HepG2 (cell line): ENCODE data around the gene DUSP16. TPM values are rescaled to one million over a fixed set of nuclear protein-coding genes. Genes with fewer than 3 reads are reported as not detected.
A peak's percentile ranks its signal among the peaks of the same experiment; 100 is the strongest.

ENCODE experiments used
- AGO2 ChIP-seq: fragments of 200-400 bp; formaldehyde crosslinking; optimal IDR thresholded peaks from 2 replicates; pipeline ENCODE3; 2017; ENCODE audit warnings: mild to moderate bottlenecking, low read depth, low read length, moderate library complexity
- DZIP1 ChIP-seq: sonication (generic); formaldehyde crosslinking; IDR thresholded peaks from 2 replicates; pipeline ENCODE4 v1.5.0; 2020; ENCODE audit warnings: mild to moderate bottlenecking, missing genetic modification reagents
- EP300 ChIP-seq, 3 experiments: sonication (generic) in 1 of 3; formaldehyde crosslinking in 1 of 3; IDR thresholded peaks; 2 replicates each; pipeline versions ENCODE4 v1.5.1 to v1.6.1; 2011 to 2020; ENCODE audit warnings: low read depth in 2 of 3, low read length in 2 of 3, borderline replicate concordance in 1 of 3, improper control_type of control experiment in 1 of 3, mild to moderate bottlenecking in 1 of 3, missing genetic modification reagents in 1 of 3, moderate library complexity in 1 of 3
- ETV5 ChIP-seq: IDR thresholded peaks from 2 replicates; pipeline ENCODE4 v1.6.1; 2018; ENCODE audit warnings: missing biosample characterization, missing genetic modification reagents, inconsistent platforms, borderline replicate concordance
- HOXD1 ChIP-seq: sonication (generic); formaldehyde crosslinking; IDR thresholded peaks from 2 replicates; pipeline ENCODE4 v1.5.0; 2020; ENCODE audit warnings: missing genetic modification reagents
- JDP2 ChIP-seq: sonication (generic); formaldehyde crosslinking; IDR thresholded peaks from 2 replicates; pipeline ENCODE4 v1.8.1; 2022; ENCODE audit warnings: missing genetic modification reagents, borderline replicate concordance
- KLF11 ChIP-seq: IDR thresholded peaks from 2 replicates; pipeline ENCODE4 v1.6.1; 2016; ENCODE audit warnings: missing compliant biosample characterization
- NFYB ChIP-seq: sonication (generic); formaldehyde crosslinking; IDR thresholded peaks from 2 replicates; pipeline ENCODE4 v1.4.0; 2020; ENCODE audit warnings: missing genetic modification reagents
- POLR2A ChIP-seq, 2 experiments: IDR thresholded peaks; 2 replicates each; pipeline ENCODE4 v1.6.1; 2011; ENCODE audit warnings: low read depth in 2 of 2, low read length in 2 of 2, mild to moderate bottlenecking in 1 of 2, moderate library complexity in 1 of 2; ENCODE audit not compliant: insufficient read depth in 1 of 2
- POLR2G ChIP-seq: fragments of 200-400 bp; formaldehyde crosslinking; IDR thresholded peaks from 2 replicates; pipeline ENCODE4 v1.6.1; 2018; ENCODE audit warnings: mild to moderate bottlenecking, low read depth, low read length, moderate library complexity
- RERE ChIP-seq: IDR thresholded peaks from 2 replicates; pipeline ENCODE4 v1.6.1; 2016; ENCODE audit warnings: low read depth, missing genetic modification reagents, missing compliant biosample characterization
- RFX5 ChIP-seq: IDR thresholded peaks from 2 replicates; pipeline ENCODE4 v1.6.1; 2011; ENCODE audit warnings: low read depth, low read length, improper control_type of control experiment
- SALL1 ChIP-seq: sonication (generic); formaldehyde crosslinking; IDR thresholded peaks from 2 replicates; pipeline ENCODE4 v1.8.0; 2022; ENCODE audit warnings: mild to moderate bottlenecking, missing genetic modification reagents
- SMAD9 ChIP-seq: sonication (generic); formaldehyde crosslinking; IDR thresholded peaks from 2 replicates; pipeline ENCODE4 v1.5.1; 2020; ENCODE audit warnings: mild to moderate bottlenecking, missing genetic modification reagents
- SOX6 ChIP-seq, 2 experiments: fragments of 450-650 bp in 1 of 2; sonication (generic) in 1 of 2; formaldehyde crosslinking in 1 of 2; IDR thresholded peaks; 2 replicates each; pipeline versions ENCODE4 v1.4.0 to v1.6.1; 2017 to 2020; ENCODE audit warnings: antibody characterized with exemption in 1 of 2, mild to moderate bottlenecking in 1 of 2, missing genetic modification reagents in 1 of 2
- YEATS4 ChIP-seq: sonication (generic); formaldehyde crosslinking; IDR thresholded peaks from 2 replicates; pipeline ENCODE4 v1.4.0; 2020; ENCODE audit warnings: missing genetic modification reagents, borderline replicate concordance
- ZKSCAN1 ChIP-seq: fragments of 150-350 bp; IDR thresholded peaks from 2 replicates; pipeline ENCODE4 v1.6.1; 2014; ENCODE audit warnings: low read length
- ZNF235 ChIP-seq: sonication (generic); formaldehyde crosslinking; IDR thresholded peaks from 2 replicates; pipeline ENCODE4 v1.8.1; 2023; ENCODE audit warnings: mild to moderate bottlenecking, missing genetic modification reagents, borderline replicate concordance
- ZNF337 ChIP-seq: sonication (generic); formaldehyde crosslinking; IDR thresholded peaks from 2 replicates; pipeline ENCODE4 v1.5.1; 2020; ENCODE audit warnings: missing genetic modification reagents, low read depth, mild to moderate bottlenecking, borderline replicate concordance
- ZNF552 ChIP-seq: sonication (generic); formaldehyde crosslinking; IDR thresholded peaks from 2 replicates; pipeline ENCODE4 v1.9.0; 2022; ENCODE audit warnings: missing genetic modification reagents, mild to moderate bottlenecking, borderline replicate concordance
- ZNF768 ChIP-seq: sonication (generic); formaldehyde crosslinking; IDR thresholded peaks from 2 replicates; pipeline ENCODE4 v1.4.0; 2020; ENCODE audit warnings: missing genetic modification reagents
- polyA plus RNA-seq, 8 experiments: library from polyadenylated mRNA; depleted of rRNA in 3 of 8; stranded (reverse) in 7 of 8; unstranded in 1 of 8; fragments of >200 nt; fragmentation: Illumina TruSeq in 4 of 8; extraction: Trizol in 4 of 8; gene quantifications; 2 replicates each; pipeline versions ENCODE4 v1.2.1 to v1.2.3, GENCODE V29; 2011 to 2016; ENCODE audit warnings: low read depth in 4 of 8, missing spikeins in 1 of 8, mixed read lengths in 1 of 8; ENCODE audit not compliant: insufficient read depth in 1 of 8
- total RNA-seq, 5 experiments: library from RNA; depleted of rRNA; stranded (reverse); fragments of >200 nt; fragmentation: Illumina TruSeq; extraction: Trizol; gene quantifications; 2 replicates each; pipeline ENCODE4 v1.2.3, GENCODE V29; 2016; ENCODE audit warnings: low read depth in 1 of 5
- TF ChIP-seq, protein P1 (sequence below): IDR thresholded peaks from 2 replicates; pipeline ENCODE4 v1.6.1; 2012; ENCODE audit warnings: low read depth, low read length, improper control_type of control experiment

DUSP16 gene
- total and polyA plus RNA-seq, 2 of the 13 experiments (the other 11 are each of a cell fraction or from before 2014, with no cell fraction given): 45.7 to 46.6 TPM

DNA sequence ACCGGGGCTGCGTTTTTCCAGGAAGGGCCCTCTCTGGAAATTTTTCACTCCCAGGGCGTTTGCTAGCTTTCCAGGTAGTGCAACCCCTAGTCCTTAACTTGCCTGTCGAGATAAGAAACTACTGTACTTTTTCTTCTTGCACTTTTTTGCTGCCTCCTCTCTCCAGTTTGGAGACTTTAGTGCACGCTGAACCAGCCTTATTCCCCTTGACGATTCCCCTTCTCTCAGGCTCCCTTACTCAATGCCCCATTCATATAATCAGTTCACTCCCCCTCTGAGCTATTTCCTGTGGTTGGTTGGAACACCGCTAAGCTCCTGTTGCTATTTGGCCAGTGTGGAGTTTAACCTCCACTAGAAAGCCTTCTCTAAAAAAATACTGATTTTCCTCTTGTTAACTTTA lies 49.7 kb upstream of the DUSP16 start (continued):
- TF ChIP-seq RERE (CRISPR knock-in tag): no peak
- TF ChIP-seq ZKSCAN1: no peak
- no peak for TF ChIP-seq ZNF552 (CRISPR knock-in tag)
- TF ChIP-seq YEATS4 (CRISPR knock-in tag): no peak
- TF ChIP-seq SOX6 (IDR thresholded peaks at IDR 0.05): no peak
- TF ChIP-seq SOX6 (CRISPR knock-in tag; IDR thresholded peaks at IDR 0.05): no peak
- TF ChIP-seq, protein P1, sequence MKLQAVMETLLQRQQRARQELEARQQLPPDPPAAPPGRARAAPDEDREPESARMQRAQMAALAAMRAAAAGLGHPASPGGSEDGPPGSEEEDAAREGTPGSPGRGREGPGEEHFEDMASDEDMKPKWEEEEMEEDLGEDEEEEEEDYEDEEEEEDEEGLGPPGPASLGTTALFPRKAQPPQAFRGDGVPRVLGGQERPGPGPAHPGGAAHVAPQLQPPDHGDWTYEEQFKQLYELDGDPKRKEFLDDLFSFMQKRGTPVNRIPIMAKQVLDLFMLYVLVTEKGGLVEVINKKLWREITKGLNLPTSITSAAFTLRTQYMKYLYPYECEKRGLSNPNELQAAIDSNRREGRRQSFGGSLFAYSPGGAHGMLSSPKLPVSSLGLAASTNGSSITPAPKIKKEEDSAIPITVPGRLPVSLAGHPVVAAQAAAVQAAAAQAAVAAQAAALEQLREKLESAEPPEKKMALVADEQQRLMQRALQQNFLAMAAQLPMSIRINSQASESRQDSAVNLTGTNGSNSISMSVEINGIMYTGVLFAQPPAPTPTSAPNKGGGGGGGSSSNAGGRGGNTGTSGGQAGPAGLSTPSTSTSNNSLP: 0 out of 2 replicates have a peak, but pooled peaks have one; percentile 30
- TF ChIP-seq KLF11: no peak
- no peak for TF ChIP-seq HOXD1 (CRISPR knock-in tag)
- peak in 1 of 2 experiments; percentile 24; a peak in 1 of 4 replicates for TF ChIP-seq EP300 (IDR thresholded peaks at IDR 0.05; ENCODE audit: low read depth in 2 of 2, low read length in 2 of 2)
- TF ChIP-seq EP300 (CRISPR knock-in tag; IDR thresholded peaks at IDR 0.05; ENCODE audit: borderline replicate concordance): no peak
- TF ChIP-seq AGO2: no peak
- TF ChIP-seq ZNF235 (CRISPR knock-in tag): no peak
- TF ChIP-seq ZNF337 (CRISPR knock-in tag): no peak
- no peak for TF ChIP-seq NFYB (CRISPR knock-in tag)
- no peak for TF ChIP-seq DZIP1 (CRISPR knock-in tag)
- peak; percentile 88 for TF ChIP-seq RFX5
- TF ChIP-seq POLR2G: peak; percentile 40; the same call in 1 of the 2 replicates
- TF ChIP-seq SMAD9 (CRISPR knock-in tag): no peak
- no peak for TF ChIP-seq ZNF768 (CRISPR knock-in tag)
- TF ChIP-seq JDP2 (CRISPR knock-in tag): no peak
- no peak for TF ChIP-seq SALL1 (CRISPR knock-in tag)
- peak; percentile 7; the same call in 1 of the 2 replicates for TF ChIP-seq ETV5 (CRISPR knock-in tag)
- peak; percentile 32 to 75; a peak in 2 of 4 replicates for TF ChIP-seq POLR2A (IDR thresholded peaks at IDR 0.05; ENCODE audit: insufficient read depth in 1 of 2, low read depth in 2 of 2, low read length in 2 of 2)
